HFFc6 (cell line): ENCODE data around the gene GMPR2. TPM values are rescaled to one million over a fixed set of nuclear protein-coding genes. Genes with fewer than 3 reads are reported as not detected.

Experiments
- DNase-seq: peaks from one replicate; pipeline ENCODE4 v3.0.0-alpha.2; 2018
- H3K27ac Mint-ChIP-seq: 2 replicates; pipeline ENCODE4 v1.8.0; 2020; ENCODE audit warnings: mild to moderate bottlenecking, mixed read lengths
- H3K27me3 Mint-ChIP-seq: 2 replicates; pipeline ENCODE4 v1.8.0; 2021; ENCODE audit warnings: mild to moderate bottlenecking, moderate library complexity, mixed read lengths; ENCODE audit not compliant: insufficient read depth
- H3K36me3 Mint-ChIP-seq: 2 replicates; pipeline ENCODE4 v1.8.0; 2021; ENCODE audit warnings: low read depth, mixed read lengths
- H3K4me1 Mint-ChIP-seq: 2 replicates; pipeline ENCODE4 v1.8.0; 2020; ENCODE audit warnings: low read depth, mixed read lengths
- H3K4me3 Mint-ChIP-seq: 2 replicates; pipeline ENCODE4 v1.8.0; 2020; ENCODE audit warnings: mild to moderate bottlenecking, moderate library complexity, mixed read lengths
- H3K9me3 Mint-ChIP-seq: 2 replicates; pipeline ENCODE4 v1.8.0; 2020; ENCODE audit warnings: mild to moderate bottlenecking, mixed read lengths
- CTCF ChIP-seq: fragments of 200-600 bp; sonication (generic); IDR thresholded peaks from 2 replicates; pipeline ENCODE4 v1.5.0; 2021; ENCODE audit warnings: antibody characterized with exemption, mild to moderate bottlenecking
- total RNA-seq, 6 experiments: library from RNA; stranded (reverse); fragmentation: NEBNext Ultra II Directional; extraction: Animal tissue kit (Norgen Biotek cat#: 25700); gene quantifications; 2 replicates in 1 of 6; 3 replicates in 5 of 6; pipeline ENCODE4 v1.2.3, GENCODE V29; 2021

GMPR2 gene
- total RNA-seq, 6 experiments from 2014 or later, result 70.6 to 76.7 (median 73.6) TPM

- Mint-ChIP-seq H3K4me3 (no peak overlapping the region), H3K36me3 (peaks cover 31% of the 10 kb centered on the region)
- no peak for TF ChIP-seq CTCF
These were observed 42.3 kb upstream of the GMPR2 start for GRCh38 chr14:24190416-24190815.

GRCh38 chr14:24192933-24193332 lies 39.8 kb upstream of the GMPR2 start:
- DNase-seq, result no peak
- Mint-ChIP-seq H3K9me3 (no peaks in the 10 kb centered on the region), H3K4me3 (no peak overlapping the region), H3K36me3 (peaks cover 25% of the 10 kb centered on the region), H3K27me3 (no peaks in the 10 kb centered on the region; the same call in none of the 2 replicates), H3K4me1 (peaks cover 55% of the 10 kb centered on the region), H3K27ac (no peak overlapping the region)
- no peak for TF ChIP-seq CTCF

More at GRCh38 chr14:24190416-24190815, 42.3 kb upstream of the GMPR2 start:
- H3K9me3 Mint-ChIP-seq, result no peaks in the 10 kb centered on the region
- no peaks in the 10 kb centered on the region; the same call in none of the 2 replicates for H3K27me3 Mint-ChIP-seq
- peaks cover 53% of the 10 kb centered on the region for H3K4me1 Mint-ChIP-seq
- no peak for DNase-seq
- no peak overlapping the region; the same call in 1 of the 2 replicates for H3K27ac Mint-ChIP-seq

GRCh38 chr14:24194186-24194872 lies 38.4 kb upstream of the GMPR2 start:
- no peak for DNase-seq
- H3K27me3 Mint-ChIP-seq, result no peaks in the 10 kb centered on the region; the same call in none of the 2 replicates
- H3K4me1 Mint-ChIP-seq, result peaks cover 58% of the 10 kb centered on the region
- H3K9me3 Mint-ChIP-seq, result no peaks in the 10 kb centered on the region
- TF ChIP-seq CTCF, result no peak
- peaks cover 36% of the 10 kb centered on the region for H3K36me3 Mint-ChIP-seq
- H3K4me3 Mint-ChIP-seq, result peak overlapping the region; percentile 96
- H3K27ac Mint-ChIP-seq, result peak overlapping the region; percentile 95

- DNase-seq, result no peak
- Mint-ChIP-seq H3K27me3 (no peaks in the 10 kb centered on the region; the same call in none of the 2 replicates), H3K36me3 (peaks cover 40% of the 10 kb centered on the region), H3K4me3 (peak overlapping the region; percentile 96), H3K9me3 (no peaks in the 10 kb centered on the region), H3K27ac (peak overlapping the region; percentile 95), H3K4me1 (peaks cover 54% of the 10 kb centered on the region)
- TF ChIP-seq CTCF, result no peak
These were observed 37.9 kb upstream of the GMPR2 start for GRCh38 chr14:24194873-24195185.

- H3K27me3 Mint-ChIP-seq, result no peaks in the 10 kb centered on the region; the same call in none of the 2 replicates
- H3K4me1 Mint-ChIP-seq, result peaks cover 51% of the 10 kb centered on the region
These were observed 37.3 kb upstream of the GMPR2 start, which contains the start of gene TM9SF1 for GRCh38 chr14:24195186-24196070. TSS of gene TM9SF1 (minus strand) at chr14:24195441. CDS start at chr14:24195019, 422 bp downstream.

More at GRCh38 chr14:24195186-24196070, 37.3 kb upstream of the GMPR2 start, which contains the start of gene TM9SF1:
- H3K4me3 Mint-ChIP-seq, result peak within 1 kb of the TSS; percentile 96
- no peaks in the 10 kb centered on the region for H3K9me3 Mint-ChIP-seq
- H3K36me3 Mint-ChIP-seq, result peaks cover 39% of the 10 kb centered on the region
- peak; percentile 69 for DNase-seq
- TF ChIP-seq CTCF, result no peak
- H3K27ac Mint-ChIP-seq, result peak within 1 kb of the TSS; percentile 95
